ENCODE measurements around the gene TEKTIP1.
"Not testable (repeated sequence)": the region's sequence is repeated elsewhere in the genome, so short reads cannot be mapped to it uniquely, and the experiment has no call there.

TEKTIP1 gene

GRCh38 chr19:3507371-3508120, 31.4 kb upstream of the TEKTIP1 start:
- no peak for DNase-seq (ENCODE audit: low spot score)

GRCh38 chr19:3508121-3508661, 30.8 kb upstream of the TEKTIP1 start:
- DNase-seq (ENCODE audit: low spot score), result not testable (repeated sequence)

- DNase-seq (ENCODE audit: low spot score), result no peak
These were observed 30.0 kb upstream of the TEKTIP1 start for GRCh38 chr19:3508771-3509535.

DNA sequence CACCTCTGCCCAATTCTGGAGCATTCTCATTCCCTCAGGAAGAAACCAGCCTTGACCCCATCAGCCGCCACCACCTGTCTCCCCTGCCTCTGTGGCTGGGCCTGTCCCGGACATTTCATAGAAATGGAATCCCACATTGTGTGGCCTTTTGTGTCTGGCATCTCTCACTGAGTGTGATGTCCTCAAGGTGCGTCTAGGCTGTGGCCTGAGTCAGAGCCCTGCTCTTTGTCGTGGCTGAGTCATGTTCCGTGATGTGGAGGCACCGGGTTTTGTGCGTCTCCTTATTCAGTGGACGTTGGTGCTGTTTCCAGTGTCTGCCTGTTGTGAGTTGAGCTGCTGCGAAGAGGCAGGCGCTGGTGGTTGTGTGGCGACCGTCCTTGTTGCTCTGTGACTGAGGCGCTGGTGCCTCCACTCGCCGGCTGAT, 29.4 kb upstream of the TEKTIP1 start:
- DNase-seq (ENCODE audit: low spot score), result no peak

DNA sequence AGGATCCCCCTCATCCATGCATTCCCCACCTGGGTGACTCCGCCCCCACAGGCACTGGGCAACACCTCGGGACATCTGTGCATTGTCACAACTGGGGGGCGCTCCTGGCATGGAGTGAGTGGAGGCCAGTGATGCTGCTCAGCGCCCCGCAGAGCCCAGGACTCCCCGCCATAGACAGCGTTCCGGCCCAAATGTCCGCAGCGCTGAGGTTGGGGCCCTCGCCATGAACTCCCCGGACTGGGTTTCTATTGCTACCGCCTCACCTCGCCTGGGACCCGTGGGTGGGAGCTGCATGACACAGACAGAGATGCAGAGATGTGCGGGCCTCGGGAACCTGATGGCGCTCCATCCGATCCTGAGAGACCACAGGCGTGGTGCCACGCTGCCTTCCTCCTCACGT, 28.2 kb upstream of the TEKTIP1 start:
- no peak for DNase-seq (ENCODE audit: low spot score)

DNA sequence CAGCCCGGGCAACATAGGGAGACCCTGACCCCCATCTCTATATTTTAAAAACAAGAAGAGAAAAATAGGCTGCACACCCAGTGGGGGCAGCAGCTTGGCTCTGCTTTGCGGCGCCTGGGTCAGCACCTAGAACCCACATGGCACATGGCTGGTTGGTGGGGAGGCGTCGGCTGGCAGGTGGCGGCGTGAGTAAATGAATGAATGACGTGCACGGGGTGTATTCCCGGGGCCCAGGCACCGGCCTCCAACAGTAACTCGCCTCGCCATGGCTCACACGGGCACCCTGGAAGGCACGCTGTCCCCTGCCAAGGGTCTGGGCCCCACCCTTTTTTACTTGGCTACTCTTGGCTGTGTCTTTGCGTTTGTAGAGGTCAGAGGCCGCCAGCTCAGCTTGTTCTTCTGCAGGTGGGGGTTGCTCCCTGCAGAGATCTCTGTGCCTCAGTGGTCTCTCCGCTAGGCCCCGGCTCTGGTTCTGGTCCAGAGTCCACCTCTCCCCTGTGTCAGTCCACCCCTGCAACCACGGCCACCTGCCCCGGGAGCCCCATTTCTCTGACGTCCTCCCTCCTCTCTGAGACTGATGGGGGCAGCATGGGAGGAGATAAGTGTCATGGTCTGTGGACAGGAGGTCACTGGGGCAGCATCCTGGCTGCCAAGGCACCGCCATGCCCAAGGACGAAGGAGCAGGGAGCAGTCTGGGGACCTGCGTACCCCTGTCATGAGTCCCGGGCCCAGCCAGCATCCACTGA, 27.3 kb upstream of the TEKTIP1 start:
- no peak for DNase-seq (ENCODE audit: low spot score)

DNA sequence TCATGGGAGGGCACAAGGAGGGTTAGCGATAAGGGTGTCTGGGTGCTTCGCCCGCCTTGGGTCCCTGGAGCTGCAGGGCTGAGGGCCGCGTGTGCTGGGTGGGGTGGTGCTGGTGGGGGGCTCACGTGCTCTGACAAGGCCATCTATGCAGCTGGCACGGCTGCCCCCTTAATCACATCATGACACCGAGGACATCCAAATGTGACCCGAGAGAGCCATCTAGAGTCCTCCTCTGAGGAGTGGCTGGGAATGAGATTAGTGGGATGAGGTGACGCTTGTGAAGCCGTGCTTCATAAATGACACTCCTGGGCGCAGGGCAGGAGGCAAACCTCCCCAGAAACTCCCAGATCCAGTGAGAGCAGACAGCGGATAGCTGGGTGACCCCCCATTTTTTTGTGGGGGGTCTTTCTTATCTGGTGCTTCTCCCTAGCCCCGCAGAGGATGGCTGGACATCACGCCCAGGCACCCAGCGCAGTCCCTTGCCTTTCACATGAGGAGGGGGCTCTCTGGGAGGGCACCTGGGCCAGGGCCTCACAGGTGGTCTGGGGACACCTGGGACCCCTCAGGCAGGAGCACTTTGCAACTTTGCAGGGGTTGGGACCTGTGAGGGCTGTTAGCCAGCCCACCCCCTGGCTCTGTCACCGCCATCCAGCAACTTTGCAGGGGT, 26.3 kb upstream of the TEKTIP1 start:
- DNase-seq (ENCODE audit: low spot score), result peak; percentile 55

GRCh38 chr19:3513229-3514140, 25.5 kb upstream of the TEKTIP1 start:
- no peak for DNase-seq (ENCODE audit: low spot score)

DNA sequence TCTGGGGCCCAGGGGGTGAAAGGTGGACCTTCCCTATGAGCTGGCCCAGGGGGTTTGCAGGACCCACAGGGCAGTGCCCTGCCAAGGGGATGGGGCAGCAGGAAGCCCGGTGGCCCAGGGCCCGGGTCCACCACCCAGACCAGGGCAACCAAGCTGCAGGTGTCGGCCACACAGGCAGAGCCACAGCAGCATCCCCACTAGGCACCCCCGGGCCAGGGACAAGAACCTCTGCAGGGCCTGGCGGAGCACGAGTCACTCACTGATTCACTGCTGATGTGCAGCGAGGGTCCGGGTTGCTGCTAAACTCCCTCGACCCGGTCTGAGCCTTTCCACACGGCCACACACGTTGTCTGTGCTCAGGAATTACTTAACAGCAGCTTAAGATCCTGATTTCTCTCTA, 24.0 kb upstream of the TEKTIP1 start:
- no peak for DNase-seq (ENCODE audit: low spot score)

- no peak for DNase-seq (ENCODE audit: low spot score)
These were observed 23.0 kb upstream of the TEKTIP1 start for GRCh38 chr19:3515891-3516422.

DNA sequence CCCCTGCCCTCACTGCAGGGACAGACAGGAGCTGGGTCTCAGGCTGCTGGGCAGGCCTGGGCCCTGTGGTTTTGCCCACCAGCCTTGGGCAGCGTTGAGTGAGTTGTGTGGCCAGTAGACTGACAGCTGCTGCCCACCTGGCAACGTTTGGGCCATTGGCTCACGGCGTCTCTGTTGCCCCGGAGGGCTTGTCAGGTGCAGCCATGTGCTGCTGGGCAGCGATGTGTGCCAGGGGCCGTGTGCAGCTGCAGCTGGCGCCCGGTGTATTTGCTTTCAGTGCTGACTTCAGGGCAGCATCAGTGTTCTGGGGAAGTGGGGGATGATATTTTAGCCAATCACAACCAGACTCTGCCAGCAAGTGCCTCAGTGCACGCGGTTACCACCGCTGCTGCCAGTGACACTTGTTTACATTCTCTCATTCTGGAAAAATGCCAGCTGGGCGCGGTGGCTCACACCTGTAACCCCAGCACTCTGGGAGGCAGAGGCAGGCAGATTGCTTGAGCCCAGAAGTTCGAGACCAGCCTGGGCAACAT, 22.2 kb upstream of the TEKTIP1 start:
- no peak for DNase-seq (ENCODE audit: low spot score)

GRCh38 chr19:3517638-3518037, 21.3 kb upstream of the TEKTIP1 start:
- DNase-seq (ENCODE audit: low spot score), result no peak

DNA sequence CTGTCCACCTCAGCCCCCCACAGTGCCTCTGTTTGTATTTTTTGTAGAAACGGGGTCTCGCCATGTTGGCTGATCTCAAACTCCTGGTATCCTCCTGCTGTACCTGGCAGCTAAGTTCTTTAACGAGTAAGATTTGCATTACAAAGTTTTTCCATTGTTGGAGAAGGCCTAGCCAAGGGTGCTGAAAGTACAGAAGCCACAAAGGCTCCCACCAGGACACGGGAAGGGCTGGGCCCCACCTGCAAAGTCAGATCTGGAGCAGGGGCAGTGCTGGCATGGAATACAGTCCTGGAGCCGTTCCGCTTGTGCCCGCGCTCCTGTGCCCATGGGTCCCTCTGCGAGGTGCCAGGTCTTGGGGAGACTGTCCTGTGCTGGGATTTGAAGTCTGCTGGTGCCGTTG, 20.7 kb upstream of the TEKTIP1 start:
- DNase-seq (ENCODE audit: low spot score), result no peak

GRCh38 chr19:3518659-3519058, 20.3 kb upstream of the TEKTIP1 start:
- no peak for DNase-seq (ENCODE audit: low spot score)

DNA sequence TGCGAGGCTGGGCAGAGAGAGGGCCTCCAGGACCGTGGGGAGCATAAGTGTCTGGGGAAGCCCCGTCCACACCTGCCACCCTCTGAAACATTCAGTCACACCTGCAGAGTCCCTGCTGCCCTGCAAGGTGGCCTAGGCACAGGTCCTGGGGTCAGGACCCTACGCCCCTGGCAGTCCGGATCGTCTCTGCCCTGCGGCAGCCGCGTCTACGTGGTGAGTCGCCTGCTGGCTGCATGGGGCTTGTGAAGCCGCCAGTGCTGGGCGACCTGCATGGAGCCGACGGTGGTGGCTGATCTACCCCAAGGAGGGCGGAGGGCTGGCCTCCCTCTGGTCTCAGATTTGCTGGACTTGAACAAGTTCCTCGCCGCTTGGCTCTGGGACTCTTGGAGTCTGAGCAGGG, 19.8 kb upstream of the TEKTIP1 start:
- DNase-seq (ENCODE audit: low spot score), result no peak

DNA sequence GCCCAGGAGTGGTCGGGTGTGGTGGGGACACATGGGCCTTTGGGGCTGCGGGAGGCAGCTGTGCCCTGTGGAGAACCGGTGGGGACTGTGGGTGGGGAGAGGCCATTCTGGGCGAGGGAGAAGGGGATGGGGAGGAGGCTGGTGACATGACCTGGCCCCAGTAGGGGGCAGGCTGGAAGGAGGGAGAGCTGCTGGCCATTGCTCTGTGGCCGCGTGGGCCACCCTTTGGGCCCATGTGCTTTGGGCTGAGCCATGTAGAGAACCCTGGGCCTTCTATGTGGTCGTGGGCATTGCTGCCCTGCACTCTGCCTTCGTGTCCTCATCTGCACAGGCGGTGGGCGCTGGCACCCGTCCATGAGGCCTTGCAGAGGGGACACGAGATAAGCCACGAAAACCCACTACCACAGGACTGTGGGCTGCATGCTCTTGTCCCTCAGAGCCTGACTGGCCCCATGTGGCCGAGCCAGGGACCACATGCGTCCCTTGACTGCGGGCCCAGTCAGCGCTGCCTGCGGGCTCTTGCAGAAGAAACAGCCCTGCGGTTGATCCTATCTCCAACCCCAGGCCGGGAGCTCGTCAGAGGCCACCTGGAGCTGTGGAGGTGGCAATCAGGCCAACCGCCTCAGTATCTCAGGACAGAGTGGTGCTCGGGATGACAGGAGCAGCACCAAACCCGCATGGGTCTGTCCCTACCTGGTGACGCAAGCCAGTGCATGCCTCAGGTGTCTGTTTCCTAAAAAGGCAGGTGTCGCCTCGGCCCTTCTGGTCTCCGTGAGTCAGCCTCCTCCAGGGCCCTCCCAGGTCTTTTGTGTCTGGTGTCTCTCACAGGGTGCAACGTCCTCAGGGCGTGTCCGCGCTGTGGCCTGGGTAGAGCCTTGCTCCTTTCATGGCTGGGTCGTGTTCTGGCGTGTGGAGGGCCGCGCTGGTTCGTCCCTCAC, 18.5 kb upstream of the TEKTIP1 start:
- DNase-seq (ENCODE audit: low spot score), result no peak

GRCh38 chr19:3521104-3521445, 17.9 kb upstream of the TEKTIP1 start:
- no peak for DNase-seq (ENCODE audit: low spot score)

DNA sequence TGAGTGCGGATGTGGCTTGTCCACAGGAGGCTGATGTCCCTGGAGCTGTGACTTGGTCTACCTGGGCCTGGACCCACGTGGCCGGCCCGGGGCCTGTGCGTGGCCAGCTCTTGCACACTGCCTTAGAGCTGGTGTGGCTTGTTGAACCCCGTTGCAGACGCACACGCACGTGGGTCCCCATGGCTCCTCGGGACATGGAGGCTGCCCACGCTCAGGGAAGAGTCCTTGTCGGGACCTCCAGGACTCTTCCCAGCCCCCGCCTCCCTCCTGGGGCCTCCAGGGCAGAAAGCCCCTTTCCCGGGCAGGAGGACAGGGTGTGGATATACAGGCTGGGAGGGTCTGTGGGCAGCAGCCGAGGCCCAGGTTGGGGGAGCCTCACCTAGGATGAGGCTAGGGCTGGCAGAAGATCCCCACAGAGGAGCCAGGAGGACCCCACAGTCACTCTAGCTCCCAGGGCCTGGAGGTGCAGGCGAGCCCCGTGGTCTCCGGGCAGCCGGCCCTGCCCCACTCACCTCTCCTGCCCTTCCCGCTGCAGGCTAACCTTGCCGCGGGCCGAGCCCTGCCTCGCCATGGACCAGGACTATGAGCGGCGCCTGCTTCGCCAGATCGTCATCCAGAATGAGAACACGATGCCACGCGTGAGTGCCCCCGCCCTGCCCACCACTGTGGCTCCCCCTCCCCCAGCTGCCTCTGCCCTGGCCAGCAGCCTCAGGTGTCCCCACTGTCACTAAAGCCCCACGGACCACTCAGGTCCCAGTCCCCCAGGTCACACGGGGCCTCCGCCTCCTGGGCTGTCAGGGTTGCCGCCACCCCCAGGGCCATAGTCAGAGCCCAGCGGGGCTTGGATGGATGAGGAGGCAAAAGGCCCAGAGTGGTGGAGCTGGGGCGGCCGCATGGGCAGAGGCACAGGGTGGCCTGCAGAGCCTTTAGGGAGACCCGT, 16.3 kb upstream of the TEKTIP1 start:
- no peak for DNase-seq (ENCODE audit: low spot score)

Measured in pons (tissue), 1 donor.